HEK293 (cell line): Measurements from ENCODE around the gene SAP30L.

ENCODE experiments used
- CTCF ChIA-PET: fragments of 350-600 bp; formaldehyde crosslinking; extraction: SDS; loops from one replicate; lab custom pipeline; 2021; ENCODE audit warnings: antibody characterized with exemption; lab: Yijun Ruan, JAX
- POLR2A ChIA-PET: fragments of 300-600 bp; formaldehyde crosslinking; extraction: SDS; loops from one replicate; lab custom pipeline; 2020; ENCODE audit warnings: antibody characterized with exemption, inconsistent platforms; lab: Yijun Ruan, JAX
- H3K27ac ChIP-seq: fragments of 200-500 bp; sonication (Bioruptor generic); 2 replicates; pipeline ENCODE4 v1.5.1; 2014; ENCODE audit warnings: low read depth, low read length, control low read depth, inconsistent platforms; ENCODE audit errors: extremely low read depth
- H3K36me3 ChIP-seq, 2 experiments: fragments of 200-500 bp in 1 of 2; sonication (Bioruptor generic) in 1 of 2; 1 replicate in 1 of 2; 2 replicates in 1 of 2; pipeline ENCODE4 v1.5.1; 2014 to 2017; ENCODE audit warnings: inconsistent platforms in 2 of 2, low read length in 2 of 2; ENCODE audit not compliant: control insufficient read depth in 2 of 2, insufficient read depth in 1 of 2
- H3K4me1 ChIP-seq: fragments of 200-500 bp; sonication (Bioruptor generic); 2 replicates; pipeline ENCODE4 v1.5.1; 2014; ENCODE audit warnings: mild to moderate bottlenecking, low read length, inconsistent platforms; ENCODE audit not compliant: control insufficient read depth, insufficient read depth
- H3K4me3 ChIP-seq: 2 replicates; pipeline ENCODE4 v1.5.1; 2011; ENCODE audit warnings: low read depth, mild to moderate bottlenecking, control low read depth, low read length, moderate library complexity
- H3K9me3 ChIP-seq: fragments of 200-500 bp; sonication (Bioruptor generic); 2 replicates; pipeline ENCODE4 v1.5.1; 2014; ENCODE audit warnings: low read depth, low read length, inconsistent platforms; ENCODE audit not compliant: control insufficient read depth, insufficient read depth
- AEBP2 ChIP-seq: fragments of 450-650 bp; formaldehyde crosslinking; IDR thresholded peaks from 2 replicates; pipeline ENCODE4 v1.5.1; 2016; ENCODE audit warnings: missing biosample characterization, missing genetic modification characterization, borderline replicate concordance
- BCL6B ChIP-seq: fragments of 450-650 bp; formaldehyde crosslinking; IDR thresholded peaks from 2 replicates; pipeline ENCODE4 v1.5.1; 2017; ENCODE audit warnings: missing biosample characterization, missing genetic modification characterization
- CTCF ChIP-seq: fragments of 450-650 bp; formaldehyde crosslinking; IDR thresholded peaks from 2 replicates; pipeline ENCODE4 v1.5.1; 2016; ENCODE audit warnings: missing biosample characterization, missing genetic modification characterization
- GFI1B ChIP-seq: fragments of 450-650 bp; formaldehyde crosslinking; IDR thresholded peaks from 2 replicates; pipeline ENCODE4 v1.5.1; 2016; ENCODE audit warnings: missing biosample characterization, missing genetic modification characterization
- GLIS1 ChIP-seq: fragments of 450-650 bp; formaldehyde crosslinking; IDR thresholded peaks from 2 replicates; pipeline ENCODE4 v1.5.1; 2016; ENCODE audit warnings: missing biosample characterization, missing genetic modification characterization
- KLF7 ChIP-seq: fragments of 450-650 bp; formaldehyde crosslinking; IDR thresholded peaks from 2 replicates; pipeline ENCODE4 v1.5.1; 2016; ENCODE audit warnings: missing biosample characterization, missing genetic modification characterization, borderline replicate concordance
- OSR2 ChIP-seq: fragments of 450-650 bp; formaldehyde crosslinking; IDR thresholded peaks from 2 replicates; pipeline ENCODE4 v1.5.1; 2016; ENCODE audit warnings: missing biosample characterization, missing genetic modification characterization
- TRIM28 ChIP-seq: IDR thresholded peaks from 2 replicates; pipeline ENCODE4 v1.6.1; 2011; ENCODE audit warnings: low read length, control low read depth, borderline replicate concordance
- TSHZ1 ChIP-seq: fragments of 450-650 bp; formaldehyde crosslinking; IDR thresholded peaks from 2 replicates; pipeline ENCODE4 v1.5.1; 2016; ENCODE audit warnings: missing biosample characterization, missing genetic modification characterization, borderline replicate concordance
- ZNF114 ChIP-seq: fragments of 450-650 bp; formaldehyde crosslinking; IDR thresholded peaks from 2 replicates; pipeline ENCODE4 v1.5.0; 2017; ENCODE audit warnings: missing biosample characterization, missing genetic modification characterization
- ZNF266 ChIP-seq: fragments of 450-650 bp; formaldehyde crosslinking; IDR thresholded peaks from 2 replicates; pipeline ENCODE4 v1.5.1; 2016; ENCODE audit warnings: missing biosample characterization, missing genetic modification characterization, low read depth
- ZNF629 ChIP-seq: fragments of 450-650 bp; formaldehyde crosslinking; IDR thresholded peaks from 2 replicates; pipeline ENCODE4 v1.5.1; 2017; ENCODE audit warnings: missing biosample characterization, missing genetic modification characterization
- ZNF654 ChIP-seq: fragments of 450-650 bp; formaldehyde crosslinking; IDR thresholded peaks from 2 replicates; pipeline ENCODE4 v1.5.1; 2016; ENCODE audit warnings: low read depth, missing biosample characterization, missing genetic modification characterization
- ZNF660 ChIP-seq: fragments of 450-650 bp; IDR thresholded peaks from 2 replicates; pipeline ENCODE4 v1.5.1; 2018; ENCODE audit warnings: missing biosample characterization, mild to moderate bottlenecking, missing genetic modification characterization

Gene SAP30L

GRCh38 chr5:154460172-154460571, 14.4 kb downstream of the SAP30L start:
- peaks cover 3 to 40% of the 10 kb centered on the region in 2 experiments; a peak in 2 of 3 replicates for H3K36me3 ChIP-seq
- ChIA-PET CTCF (interaction anchor here (0.8 to 2.4 kb wide), 4 partner anchors 8 to 1012 kb away, joined by 4 to 13 read pairs (median 6); no protein-coding TSS in a partner anchor), POLR2A (no interaction called here)
- H3K9me3 ChIP-seq: no peaks in the 10 kb centered on the region
- H3K4me3 ChIP-seq: no peak overlapping the region
- H3K27ac ChIP-seq: no peak overlapping the region
- no peaks in the 10 kb centered on the region for H3K4me1 ChIP-seq
- no peak for TF ChIP-seq GFI1B (tag by site-specific recombination)
- TF ChIP-seq ZNF266: no peak
- no peak for TF ChIP-seq GLIS1

GRCh38 chr5:154461531-154461930, 15.7 kb downstream of the SAP30L start:
- no peak overlapping the region for H3K27ac ChIP-seq
- TF ChIP-seq OSR2 (peak; percentile 39; the same call in 1 of the 2 replicates), ZNF660 (tag by site-specific recombination) (peak; percentile 99), BCL6B (tag by site-specific recombination) (no peak), AEBP2 (tag by site-specific recombination) (no peak), ZNF654 (no peak; the same call in 1 of the 2 replicates), KLF7 (tag by site-specific recombination) (no peak), TSHZ1 (no peak), ZNF629 (tag by site-specific recombination) (no peak), ZNF114 (tag by site-specific recombination) (no peak), TRIM28 (no peak), CTCF (tag by site-specific recombination) (peak; percentile 34; the same call in 1 of the 2 replicates)
- no peaks in the 10 kb centered on the region for H3K4me1 ChIP-seq
- ChIA-PET POLR2A (no interaction called here), CTCF (interaction anchor here (0.7 to 2.4 kb wide), 7 partner anchors 12 to 148 kb away, joined by 3 to 13 read pairs (median 5); no protein-coding TSS in a partner anchor)
- H3K4me3 ChIP-seq: no peak overlapping the region
- peaks cover 0 to 27% of the 10 kb centered on the region in 2 experiments; a peak in 1 of 3 replicates for H3K36me3 ChIP-seq
- no peaks in the 10 kb centered on the region for H3K9me3 ChIP-seq
